MM.1S (cell line): ENCODE measurements around the gene R3HDM2.

Experiments
- DNase-seq: peaks from one replicate; pipeline ENCODE4 v3.0.0-alpha.2; 2015
- H2AFZ ChIP-seq: fragments of 300-600 bp; sonication (generic); 2 replicates; pipeline ENCODE4 v1.6.0; 2016; ENCODE audit warnings: antibody characterized with exemption, low read length
- H3F3A ChIP-seq: fragments of 300-600 bp; sonication (generic); 2 replicates; pipeline ENCODE4 v1.6.1; 2016; ENCODE audit warnings: mild to moderate bottlenecking, antibody characterized with exemption, low read length, moderate library complexity, mixed read lengths; ENCODE audit not compliant: insufficient read depth
- H3K27ac ChIP-seq: fragments of 300-600 bp; sonication (generic); 2 replicates; pipeline ENCODE4 v1.5.1; 2016; ENCODE audit warnings: mild to moderate bottlenecking, low read length
- H3K27me3 ChIP-seq: fragments of 300-600 bp; sonication (generic); replicated peaks from 2 replicates; pipeline ENCODE4 v1.6.0; 2016; ENCODE audit warnings: low read length; ENCODE audit not compliant: insufficient read depth
- H3K36me3 ChIP-seq: fragments of 300-600 bp; sonication (generic); replicated peaks from 2 replicates; pipeline ENCODE4 v1.6.1; 2016; ENCODE audit warnings: mild to moderate bottlenecking, low read length, mixed read lengths; ENCODE audit not compliant: insufficient read depth
- H3K4me1 ChIP-seq: fragments of 300-600 bp; sonication (generic); 2 replicates; pipeline ENCODE4 v1.6.1; 2016; ENCODE audit warnings: low read length, mixed read lengths
- H3K4me2 ChIP-seq: fragments of 300-600 bp; sonication (generic); 2 replicates; pipeline ENCODE4 v1.6.0; 2016; ENCODE audit warnings: low read depth, low read length
- H3K4me3 ChIP-seq: fragments of 300-600 bp; sonication (generic); 2 replicates; pipeline ENCODE4 v1.5.1; 2016; ENCODE audit warnings: low read length, mixed read lengths
- H3K79me2 ChIP-seq: fragments of 300-600 bp; sonication (generic); 2 replicates; pipeline ENCODE4 v1.6.1; 2016; ENCODE audit warnings: mixed run types, low read length, mixed read lengths
- H3K9ac ChIP-seq: fragments of 300-600 bp; sonication (generic); 2 replicates; pipeline ENCODE4 v1.6.1; 2016; ENCODE audit warnings: low read length, mixed read lengths
- H3K9me2 ChIP-seq: fragments of 300-600 bp; sonication (generic); replicated peaks from 2 replicates; pipeline ENCODE4 v1.6.1; 2016; ENCODE audit warnings: mild to moderate bottlenecking, low read length, mixed read lengths; ENCODE audit not compliant: insufficient read depth
- H3K9me3 ChIP-seq: fragments of 300-600 bp; sonication (generic); replicated peaks from 2 replicates; pipeline ENCODE4 v1.6.1; 2016; ENCODE audit warnings: mild to moderate bottlenecking, low read length, mixed read lengths; ENCODE audit not compliant: insufficient read depth
- H4K20me1 ChIP-seq: fragments of 300-600 bp; sonication (generic); 2 replicates; pipeline ENCODE4 v1.6.1; 2016; ENCODE audit warnings: mild to moderate bottlenecking, low read length, moderate library complexity, mixed read lengths; ENCODE audit not compliant: insufficient read depth
- CTCF ChIP-seq: fragments of 300-600 bp; sonication (generic); IDR thresholded peaks from 2 replicates; pipeline ENCODE4 v1.5.1; 2016; ENCODE audit warnings: antibody characterized with exemption, low read length, mixed read lengths
- EZH2 ChIP-seq: fragments of 300-600 bp; sonication (generic); optimal IDR thresholded peaks from 2 replicates; pipeline ENCODE3; 2017; ENCODE audit warnings: low read depth, mild to moderate bottlenecking, antibody characterized with exemption, low read length, mixed read lengths
- EZH2phosphoT487 ChIP-seq: fragments of 300-600 bp; sonication (generic); IDR thresholded peaks from 2 replicates; pipeline ENCODE4 v1.6.1; 2018; ENCODE audit warnings: antibody characterized with exemption, low read length

The R3HDM2 gene

DNA sequence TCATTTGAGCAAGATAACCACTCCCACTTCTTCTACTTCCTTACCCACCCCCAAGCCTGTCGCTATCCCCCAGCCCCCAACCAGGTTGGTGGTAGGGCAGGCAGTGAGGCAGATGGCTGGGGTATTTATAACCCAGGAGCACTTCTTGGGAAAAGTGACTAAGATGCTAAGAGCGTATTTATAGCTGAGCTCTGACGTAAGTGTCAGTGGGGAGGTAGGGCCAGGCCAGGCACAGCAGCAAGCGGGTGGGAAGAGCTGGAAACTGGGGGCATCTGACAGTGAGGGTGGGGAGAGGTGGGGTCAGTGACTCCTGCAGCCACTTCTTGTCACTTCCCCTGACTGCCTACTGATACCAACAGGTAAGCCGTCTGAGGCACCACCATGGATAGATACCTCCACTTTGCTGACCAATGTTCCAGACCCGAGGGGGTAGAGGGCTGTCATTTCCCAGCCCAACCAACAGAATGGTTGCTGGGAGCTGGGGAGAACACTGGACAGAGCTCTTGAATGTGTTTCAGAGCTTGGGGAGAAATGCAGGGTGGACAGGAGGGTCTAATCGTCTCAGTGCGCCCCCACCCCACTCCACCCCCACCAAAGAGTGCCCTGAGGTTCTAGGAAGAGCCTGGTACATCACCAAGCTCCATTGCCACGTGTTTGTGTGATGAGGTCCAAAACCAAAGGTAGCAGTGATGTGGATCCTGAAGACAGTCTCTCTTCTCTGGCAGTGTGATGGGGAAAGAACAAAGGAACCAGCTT, 21.5 kb upstream of the R3HDM2 start:
- H3K79me2 ChIP-seq = no peaks in the 10 kb centered on the region
- H3K9ac ChIP-seq = no peak overlapping the region
- TF ChIP-seq CTCF (no peak), EZH2 (no peak), EZH2phosphoT487 (no peak)
- H3K4me3 ChIP-seq = no peak overlapping the region
- no peaks in the 10 kb centered on the region for H3F3A ChIP-seq
- H3K9me3 ChIP-seq = no peaks in the 10 kb centered on the region
- H3K9me2 ChIP-seq = no peaks in the 10 kb centered on the region
- no peaks in the 10 kb centered on the region for H3K27me3 ChIP-seq
- no peak overlapping the region for H3K27ac ChIP-seq
- no peaks in the 10 kb centered on the region for H4K20me1 ChIP-seq
- no peak for DNase-seq
- H3K4me1 ChIP-seq = peaks cover 12% of the 10 kb centered on the region
- no peak overlapping the region for H2AFZ ChIP-seq
- H3K4me2 ChIP-seq = no peak overlapping the region
- H3K36me3 ChIP-seq = no peaks in the 10 kb centered on the region

DNA sequence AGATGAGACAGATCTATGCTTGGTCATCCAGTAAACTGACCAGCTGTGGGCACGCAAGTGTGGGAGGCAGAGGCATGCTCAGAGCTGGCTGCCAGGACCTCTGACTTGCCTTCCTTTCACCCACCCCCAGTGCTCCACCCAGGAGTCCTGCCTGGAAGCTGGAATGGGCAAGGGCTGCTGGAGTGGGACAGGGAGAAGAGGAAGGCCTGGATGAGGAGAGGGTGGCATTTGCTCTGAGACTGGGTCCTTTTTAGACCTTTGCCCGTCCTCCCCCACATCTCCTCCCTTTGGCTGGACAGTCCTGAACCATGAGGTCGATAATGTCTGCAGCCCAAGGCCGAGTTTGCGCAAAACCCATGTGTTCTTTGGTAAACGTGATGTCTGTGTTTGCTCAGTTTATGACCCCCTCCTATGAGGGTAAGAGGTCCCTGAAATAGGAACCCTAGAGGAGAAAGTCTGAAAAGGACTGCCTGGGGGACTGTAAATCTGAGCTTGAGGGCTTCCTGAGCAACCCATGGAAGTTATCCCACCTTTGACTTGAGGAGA, 20.5 kb upstream of the R3HDM2 start:
- DNase-seq = no peak
- Histone ChIP-seq H3K4me1 (peaks cover 12% of the 10 kb centered on the region), H3K9me2 (no peaks in the 10 kb centered on the region), H4K20me1 (no peaks in the 10 kb centered on the region), H3K27me3 (no peaks in the 10 kb centered on the region), H3K4me2 (no peak overlapping the region), H3K27ac (no peak overlapping the region), H3K36me3 (no peaks in the 10 kb centered on the region), H2AFZ (no peak overlapping the region), H3K4me3 (no peak overlapping the region), H3K9ac (no peak overlapping the region), H3K9me3 (no peaks in the 10 kb centered on the region), H3F3A (no peaks in the 10 kb centered on the region), H3K79me2 (no peaks in the 10 kb centered on the region)
- TF ChIP-seq EZH2 (no peak), CTCF (no peak), EZH2phosphoT487 (no peak)

GRCh38 chr12:57450057-57450456, 19.2 kb upstream of the R3HDM2 start:
- H3K4me2 ChIP-seq = no peak overlapping the region
- H2AFZ ChIP-seq = no peak overlapping the region
- H4K20me1 ChIP-seq = no peaks in the 10 kb centered on the region
- H3K4me1 ChIP-seq = peaks cover 5% of the 10 kb centered on the region; the same call in 1 of the 2 replicates
- H3K27me3 ChIP-seq = no peaks in the 10 kb centered on the region
- DNase-seq = no peak
- TF ChIP-seq CTCF (no peak), EZH2 (no peak), EZH2phosphoT487 (no peak)
- no peak overlapping the region for H3K27ac ChIP-seq
- no peak overlapping the region for H3K9ac ChIP-seq
- no peaks in the 10 kb centered on the region for H3K36me3 ChIP-seq
- no peaks in the 10 kb centered on the region for H3K79me2 ChIP-seq
- H3K9me3 ChIP-seq = no peaks in the 10 kb centered on the region
- no peak overlapping the region for H3K4me3 ChIP-seq
- H3K9me2 ChIP-seq = no peaks in the 10 kb centered on the region
- H3F3A ChIP-seq = no peaks in the 10 kb centered on the region
